ENCODE results near the gene TMEM52. TPM values are rescaled to one million over a fixed set of nuclear protein-coding genes. Genes with fewer than 3 reads are reported as not detected.

TMEM52 gene
- total RNA-seq, 3 donors from 2014 or later: 1.6 to 2.9 TPM; not detected in 1

DNA sequence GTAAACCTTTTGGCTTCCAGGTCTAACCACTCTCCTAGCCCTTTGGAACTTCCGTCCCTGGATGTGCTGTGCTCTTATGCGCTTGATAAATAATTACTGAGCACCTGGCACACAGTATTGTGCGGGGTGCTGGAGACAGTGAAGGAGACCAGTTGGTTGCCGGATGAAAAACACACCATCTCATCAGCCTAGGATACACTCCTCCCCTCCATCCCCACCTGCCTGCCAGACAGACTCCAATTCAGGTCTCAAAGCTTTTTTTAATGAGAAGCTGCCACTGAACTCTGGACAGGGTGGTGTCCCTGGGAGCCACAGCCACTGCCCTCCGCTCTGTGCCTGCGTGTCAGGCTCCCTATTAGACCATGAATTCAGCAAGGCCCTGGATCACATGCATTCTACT is 37.4 kb downstream of the TMEM52 start:
- no peaks in the 10 kb centered on the region for H3K36me3 ChIP-seq
- H3K27ac ChIP-seq: no peak overlapping the region
- no peak for DNase-seq (ENCODE audit: low spot score in 2 of 2)
- intact Hi-C loops (cut with DNase I; ENCODE audit: low total_unique reads): no loop called here
- H3K4me3 ChIP-seq: no peak overlapping the region
- no peaks in the 10 kb centered on the region for H3K27me3 ChIP-seq
- TF ChIP-seq, protein P1, sequence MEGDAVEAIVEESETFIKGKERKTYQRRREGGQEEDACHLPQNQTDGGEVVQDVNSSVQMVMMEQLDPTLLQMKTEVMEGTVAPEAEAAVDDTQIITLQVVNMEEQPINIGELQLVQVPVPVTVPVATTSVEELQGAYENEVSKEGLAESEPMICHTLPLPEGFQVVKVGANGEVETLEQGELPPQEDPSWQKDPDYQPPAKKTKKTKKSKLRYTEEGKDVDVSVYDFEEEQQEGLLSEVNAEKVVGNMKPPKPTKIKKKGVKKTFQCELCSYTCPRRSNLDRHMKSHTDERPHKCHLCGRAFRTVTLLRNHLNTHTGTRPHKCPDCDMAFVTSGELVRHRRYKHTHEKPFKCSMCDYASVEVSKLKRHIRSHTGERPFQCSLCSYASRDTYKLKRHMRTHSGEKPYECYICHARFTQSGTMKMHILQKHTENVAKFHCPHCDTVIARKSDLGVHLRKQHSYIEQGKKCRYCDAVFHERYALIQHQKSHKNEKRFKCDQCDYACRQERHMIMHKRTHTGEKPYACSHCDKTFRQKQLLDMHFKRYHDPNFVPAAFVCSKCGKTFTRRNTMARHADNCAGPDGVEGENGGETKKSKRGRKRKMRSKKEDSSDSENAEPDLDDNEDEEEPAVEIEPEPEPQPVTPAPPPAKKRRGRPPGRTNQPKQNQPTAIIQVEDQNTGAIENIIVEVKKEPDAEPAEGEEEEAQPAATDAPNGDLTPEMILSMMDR (IDR thresholded peaks at IDR 0.05): no peak
- no peak for TF ChIP-seq POLR2AphosphoS5 (IDR thresholded peaks at IDR 0.05)
- TF ChIP-seq POLR2A (IDR thresholded peaks at IDR 0.05): no peak
- H3K4me1 ChIP-seq: peaks cover 0 to 7% of the 10 kb centered on the region in 2 donors
- H3K9me3 ChIP-seq: no peaks in the 10 kb centered on the region

DNA sequence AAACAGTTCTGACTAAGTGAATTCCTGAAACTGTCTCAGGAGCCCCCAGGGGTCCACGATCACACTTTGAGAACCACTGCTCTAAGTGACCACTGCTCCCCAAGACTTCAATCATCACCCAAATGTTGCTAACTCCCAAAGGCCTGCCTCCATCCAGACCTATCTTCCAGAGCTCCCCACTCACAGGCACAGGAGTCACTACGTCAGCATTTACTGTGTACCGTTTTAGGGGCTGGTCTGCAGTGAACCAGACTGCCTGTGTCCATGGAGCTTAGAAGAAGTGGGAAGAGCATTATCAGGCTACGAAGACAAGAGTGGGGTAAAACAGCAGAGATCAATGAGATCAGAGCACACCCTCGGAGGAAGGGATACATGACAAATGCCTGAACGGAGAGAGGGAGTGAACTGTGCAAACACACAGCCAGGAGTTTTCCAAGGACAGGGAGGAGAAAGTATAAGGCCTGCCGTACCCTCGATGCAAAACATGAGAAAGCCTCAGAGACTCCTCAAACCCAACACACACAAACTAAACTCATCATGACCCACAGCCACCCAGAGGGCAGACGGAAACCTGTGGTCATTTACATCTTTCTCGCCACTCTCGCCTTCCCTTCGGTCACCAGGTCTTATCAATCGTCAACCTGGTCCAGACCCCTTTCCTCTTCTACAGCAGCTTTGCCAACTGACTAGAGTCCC is 38.3 kb downstream of the TMEM52 start:
- no peaks in the 10 kb centered on the region for H3K27me3 ChIP-seq
- H3K4me3 ChIP-seq: peak overlapping the region in 1 of 3 donors; percentile 15
- no peak for DNase-seq (ENCODE audit: low spot score in 2 of 2)
- TF ChIP-seq, protein P1 (IDR thresholded peaks at IDR 0.05): no peak
- TF ChIP-seq POLR2AphosphoS5 (IDR thresholded peaks at IDR 0.05): no peak
- no peak for TF ChIP-seq POLR2A (IDR thresholded peaks at IDR 0.05)
- H3K36me3 ChIP-seq: no peaks in the 10 kb centered on the region
- no peak overlapping the region for H3K27ac ChIP-seq
- intact Hi-C loops (cut with DNase I; ENCODE audit: low total_unique reads): no loop called here
- no peaks in the 10 kb centered on the region for H3K9me3 ChIP-seq
- peaks cover 0 to 7% of the 10 kb centered on the region in 2 donors for H3K4me1 ChIP-seq

DNA sequence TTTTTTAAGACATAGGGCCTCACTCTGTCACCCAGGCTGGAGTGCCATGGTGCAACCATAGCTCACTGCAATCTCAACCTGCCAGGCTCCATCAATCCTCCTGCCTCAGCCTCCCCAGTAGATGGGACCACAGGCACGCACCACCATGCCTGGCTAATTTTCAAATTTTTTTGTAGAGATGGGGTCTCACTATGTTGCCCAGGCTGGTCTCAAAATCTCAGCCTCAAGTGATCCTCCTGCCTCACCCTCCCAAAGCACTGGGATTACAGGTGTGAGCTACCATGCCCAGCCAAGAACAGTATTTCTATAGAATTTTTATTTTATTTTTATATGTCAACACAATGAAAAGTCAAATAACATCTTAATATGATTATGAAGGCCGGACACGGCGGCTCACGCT is 39.1 kb downstream of the TMEM52 start:
- no peak for DNase-seq (ENCODE audit: low spot score in 2 of 2)
- intact Hi-C loops (cut with DNase I; ENCODE audit: low total_unique reads): no loop called here
- H3K4me1 ChIP-seq: peaks cover 0 to 7% of the 10 kb centered on the region in 2 donors

DNA sequence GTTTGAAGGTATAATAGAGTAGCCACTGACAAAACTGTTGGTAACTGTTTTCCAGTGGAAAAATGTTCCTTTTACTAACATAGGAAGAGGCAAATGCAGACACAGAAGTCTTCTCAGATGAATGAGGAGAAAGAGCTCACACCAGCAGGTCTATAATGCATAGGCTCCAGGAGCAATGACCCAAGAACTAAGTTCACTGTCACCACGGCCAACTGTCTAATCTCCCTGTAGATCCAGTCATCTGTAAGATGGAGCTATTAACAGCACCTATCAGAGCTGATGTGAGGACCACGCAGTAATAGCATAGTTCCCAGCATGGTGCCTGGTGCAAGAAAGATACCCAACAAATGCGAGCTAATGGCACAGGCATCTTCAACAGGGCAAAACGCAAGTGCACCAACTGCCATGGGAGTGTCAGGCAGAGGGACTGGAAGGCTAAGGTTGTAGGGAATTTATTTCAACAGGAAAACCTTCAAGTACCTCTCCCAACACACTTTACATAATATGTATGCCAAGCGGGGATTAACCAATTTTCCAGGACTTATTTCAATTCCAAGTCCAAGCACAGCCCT is 41.1 kb downstream of the TMEM52 start:
- Histone ChIP-seq H3K9me3 (no peaks in the 10 kb centered on the region), H3K27me3 (no peaks in the 10 kb centered on the region), H3K27ac (no peak overlapping the region), H3K4me1 (peaks cover 11 to 12% of the 10 kb centered on the region in 2 donors), H3K4me3 (no peak overlapping the region), H3K36me3 (no peaks in the 10 kb centered on the region)
- intact Hi-C loops (cut with DNase I; ENCODE audit: low total_unique reads): no loop called here
- TF ChIP-seq, protein P1 (IDR thresholded peaks at IDR 0.05): no peak
- no peak for TF ChIP-seq POLR2A (IDR thresholded peaks at IDR 0.05)
- no peak for TF ChIP-seq POLR2AphosphoS5 (IDR thresholded peaks at IDR 0.05)
- no peak for DNase-seq (ENCODE audit: low spot score in 2 of 2)

More for the DNA sequence above, 39.1 kb downstream of the TMEM52 start:
- H3K27ac ChIP-seq: no peak overlapping the region
- H3K4me3 ChIP-seq: no peak overlapping the region
- TF ChIP-seq POLR2AphosphoS5 (IDR thresholded peaks at IDR 0.05): no peak
- TF ChIP-seq POLR2A (IDR thresholded peaks at IDR 0.05): no peak
- TF ChIP-seq, protein P1 (IDR thresholded peaks at IDR 0.05): no peak
- no peaks in the 10 kb centered on the region for H3K36me3 ChIP-seq
- no peaks in the 10 kb centered on the region for H3K27me3 ChIP-seq
- no peaks in the 10 kb centered on the region for H3K9me3 ChIP-seq

DNA sequence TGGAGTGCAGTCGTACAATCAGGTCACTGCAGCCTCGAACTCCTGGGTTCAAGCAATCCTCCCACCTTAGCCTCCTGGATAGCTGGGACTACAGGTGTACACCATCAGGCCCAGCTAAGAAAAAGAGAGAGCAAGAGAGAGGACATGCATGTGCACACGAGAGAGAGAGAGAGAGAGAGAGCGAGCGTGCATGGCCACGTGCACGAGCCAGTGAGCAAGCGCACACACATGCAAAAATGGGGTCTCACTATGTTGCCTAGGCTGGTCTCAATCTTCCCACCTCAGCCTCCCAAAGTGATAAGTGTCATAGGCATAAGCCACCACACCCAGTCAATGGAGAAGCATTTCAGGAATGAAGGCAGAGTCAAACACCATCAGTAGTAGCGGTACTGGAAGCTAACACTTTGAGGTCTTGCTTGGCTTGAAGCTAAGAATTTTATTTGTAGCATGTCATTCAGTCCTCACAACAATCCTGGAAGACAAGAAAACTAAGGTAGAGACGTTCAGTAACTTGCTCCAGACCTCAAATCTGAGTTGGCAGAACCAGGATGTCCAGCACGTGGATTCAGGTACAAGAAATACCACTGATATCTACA is 42.6 kb downstream of the TMEM52 start:
- peaks cover 5 to 17% of the 10 kb centered on the region in 2 donors for H3K4me1 ChIP-seq
- no peaks in the 10 kb centered on the region for H3K27me3 ChIP-seq
- no peak for DNase-seq (ENCODE audit: low spot score in 2 of 2)
- H3K9me3 ChIP-seq: no peaks in the 10 kb centered on the region
- intact Hi-C loops (cut with DNase I; ENCODE audit: low total_unique reads): no loop called here
- no peak overlapping the region for H3K4me3 ChIP-seq
- H3K27ac ChIP-seq: no peak overlapping the region
- H3K36me3 ChIP-seq: no peaks in the 10 kb centered on the region
- TF ChIP-seq POLR2AphosphoS5 (IDR thresholded peaks at IDR 0.05) (no peak), POLR2A (IDR thresholded peaks at IDR 0.05) (no peak)
- TF ChIP-seq, protein P1 (IDR thresholded peaks at IDR 0.05): no peak
